GM19452 (cell line): ENCODE data around the gene CTRL.
A peak's percentile ranks its signal among the peaks of the same experiment; 100 is the strongest.

Experiments used
- ATAC-seq: cut with Tn5 transposase; IDR thresholded peaks from one replicate; pipeline ENCODE4 v1.9.1; 2021; ENCODE audit not compliant: unreplicated experiment

Gene CTRL

GRCh38 chr16:67963292-67963661 lies 31.6 kb upstream of the CTRL start:
- no peak for ATAC-seq

GRCh38 chr16:67962135-67962534 lies 30.5 kb upstream of the CTRL start:
- ATAC-seq = no peak

DNA sequence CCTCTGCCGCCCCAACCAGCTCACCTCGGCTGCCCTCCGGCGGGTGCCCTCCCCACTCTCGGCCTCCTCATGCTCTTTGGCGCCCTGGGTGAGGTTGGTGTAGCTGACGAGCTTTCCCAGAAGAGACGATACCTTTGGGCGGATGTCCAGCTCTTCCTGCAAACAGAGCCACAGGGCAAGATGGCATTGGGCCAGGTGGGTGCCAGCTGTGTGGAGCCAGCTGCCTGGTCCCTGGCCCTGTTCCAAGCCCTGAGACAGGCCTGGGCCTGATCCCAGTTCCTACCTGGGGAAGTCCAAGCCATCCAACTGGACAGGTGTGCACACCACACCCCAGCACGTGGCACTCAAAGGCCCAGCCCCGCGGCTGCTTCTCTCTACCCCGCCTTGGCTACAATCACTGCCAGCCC lies 29.9 kb upstream of the CTRL start:
- no peak for ATAC-seq

DNA sequence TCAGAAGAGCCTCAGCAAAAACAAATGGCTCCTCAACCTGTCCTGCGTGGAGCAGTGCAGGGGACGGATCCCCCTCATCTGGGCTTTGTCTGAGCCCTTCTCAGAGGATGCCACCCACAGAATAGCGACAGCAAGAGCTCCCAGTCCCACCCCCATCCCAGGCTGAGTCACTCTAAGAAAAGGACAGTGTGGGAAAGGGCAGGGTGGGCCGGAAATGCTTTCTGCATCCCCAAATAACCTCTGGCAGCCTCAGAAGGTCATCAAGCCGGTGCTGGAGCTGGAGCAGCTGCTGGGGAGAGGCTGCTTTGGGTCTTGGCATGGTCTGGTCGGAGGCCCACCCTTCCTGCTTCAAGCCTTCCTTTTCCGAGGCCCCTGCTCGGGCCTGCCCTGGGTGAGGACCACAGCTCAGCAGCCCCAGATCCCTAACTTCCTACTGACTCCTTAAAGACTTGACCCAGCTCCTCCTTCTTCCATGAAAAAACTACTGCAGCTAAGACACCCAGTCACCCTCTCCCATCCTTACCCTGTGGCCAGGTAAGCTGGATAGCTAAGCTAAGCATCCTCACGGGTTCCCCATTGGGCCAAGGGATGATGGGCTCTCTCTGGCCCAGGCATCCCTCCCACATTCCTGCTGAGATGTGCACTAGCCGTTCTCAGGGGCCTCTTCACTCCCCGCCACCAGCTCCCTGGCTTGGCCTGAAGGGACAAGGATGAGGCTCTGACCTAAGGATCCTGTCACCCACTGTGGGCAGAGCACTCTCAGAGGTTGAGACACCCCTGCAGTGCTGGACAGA lies 28.1 kb upstream of the CTRL start:
- no peak for ATAC-seq

DNA sequence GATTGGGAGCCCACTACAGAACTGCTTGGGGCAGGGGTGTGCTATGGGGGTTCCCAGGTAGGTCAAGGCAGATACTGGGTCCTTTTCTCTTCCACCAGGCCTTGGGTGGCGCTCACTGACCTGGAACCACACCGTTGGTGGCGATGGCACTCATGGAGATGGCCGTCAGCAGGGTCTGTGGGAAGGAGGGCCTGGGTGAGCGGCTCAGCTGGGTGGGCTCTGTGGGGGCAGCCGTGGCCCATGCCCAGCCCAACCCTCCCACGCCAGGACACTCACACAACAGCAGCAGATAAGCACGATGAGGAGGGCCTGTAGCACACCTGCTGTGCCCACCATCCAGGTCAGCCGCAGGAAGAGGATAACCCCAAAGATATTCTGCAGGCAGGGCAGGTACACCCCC lies 26.0 kb upstream of the CTRL start:
- no peak for ATAC-seq

- no peak for ATAC-seq
Observed at GRCh38 chr16:67954421-67955196, 22.9 kb upstream of the CTRL start.

- no peak for ATAC-seq
Observed at GRCh38 chr16:67953641-67954375, 22.1 kb upstream of the CTRL start.

DNA sequence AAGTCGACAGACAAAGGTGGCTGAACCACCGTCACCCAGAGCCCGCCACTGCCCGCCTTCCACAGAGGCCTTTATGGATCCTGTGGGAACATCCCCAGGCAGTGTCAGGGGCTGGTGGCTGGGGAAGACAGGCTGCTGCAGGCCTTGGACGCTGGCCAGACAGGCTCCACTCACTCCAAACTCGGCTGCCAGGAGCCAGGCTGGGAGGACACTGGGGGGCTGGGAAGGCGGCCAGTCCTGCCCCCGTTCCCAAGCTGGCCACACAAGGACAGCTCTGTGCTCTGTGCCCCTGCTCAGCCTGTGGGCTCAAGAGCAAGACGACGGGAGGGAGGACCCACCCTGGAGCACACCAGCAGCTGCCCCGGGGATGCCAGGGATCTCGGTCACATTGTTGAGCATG lies 19.8 kb upstream of the CTRL start:
- no peak for ATAC-seq

DNA sequence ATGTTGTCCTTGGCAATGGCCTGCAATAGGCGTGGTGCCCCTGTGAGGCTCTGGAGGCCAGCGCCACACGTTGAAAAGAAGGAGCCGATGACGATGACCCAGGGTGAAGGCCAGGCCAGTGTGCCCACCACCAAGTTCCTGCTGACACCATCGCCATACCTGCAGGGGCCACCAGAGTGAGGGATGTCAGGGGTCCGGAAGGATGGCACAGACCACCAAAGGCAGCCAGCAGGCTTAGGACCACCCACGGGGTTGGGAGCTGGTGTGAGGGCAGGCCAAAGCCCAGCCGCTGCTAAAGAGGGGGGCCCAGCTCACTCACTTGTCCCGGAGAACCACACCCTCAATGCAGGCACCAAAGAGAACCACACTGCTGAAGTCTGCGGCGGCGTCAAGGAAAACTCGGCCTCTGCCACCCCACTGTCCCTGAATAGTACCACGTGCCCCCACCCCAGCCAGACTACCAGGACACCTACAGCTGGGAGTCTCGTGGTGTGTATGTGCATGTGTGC lies 18.7 kb upstream of the CTRL start:
- ATAC-seq = no peak

DNA sequence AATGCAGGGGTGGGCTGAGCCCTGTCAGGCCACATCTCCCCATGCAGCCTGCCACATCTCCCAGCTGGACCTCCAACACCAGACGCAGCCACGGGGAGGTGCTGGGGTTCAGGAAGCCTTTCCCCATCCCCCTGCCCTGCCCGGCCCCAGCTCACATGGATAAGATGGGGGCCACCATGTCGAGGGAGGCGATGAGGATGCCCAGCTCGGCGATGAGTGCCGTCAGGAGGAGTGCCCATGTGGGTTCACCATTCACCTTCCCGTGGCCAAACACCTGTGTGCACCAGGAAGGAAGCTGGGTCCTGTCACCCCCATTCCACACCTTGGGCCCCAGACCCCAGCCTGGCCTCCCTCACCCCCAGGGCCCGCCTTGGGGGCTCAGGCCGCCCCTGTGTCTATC lies 18.0 kb upstream of the CTRL start:
- no peak for ATAC-seq

GRCh38 chr16:67948015-67948414 lies 16.4 kb upstream of the CTRL start:
- no peak for ATAC-seq

DNA sequence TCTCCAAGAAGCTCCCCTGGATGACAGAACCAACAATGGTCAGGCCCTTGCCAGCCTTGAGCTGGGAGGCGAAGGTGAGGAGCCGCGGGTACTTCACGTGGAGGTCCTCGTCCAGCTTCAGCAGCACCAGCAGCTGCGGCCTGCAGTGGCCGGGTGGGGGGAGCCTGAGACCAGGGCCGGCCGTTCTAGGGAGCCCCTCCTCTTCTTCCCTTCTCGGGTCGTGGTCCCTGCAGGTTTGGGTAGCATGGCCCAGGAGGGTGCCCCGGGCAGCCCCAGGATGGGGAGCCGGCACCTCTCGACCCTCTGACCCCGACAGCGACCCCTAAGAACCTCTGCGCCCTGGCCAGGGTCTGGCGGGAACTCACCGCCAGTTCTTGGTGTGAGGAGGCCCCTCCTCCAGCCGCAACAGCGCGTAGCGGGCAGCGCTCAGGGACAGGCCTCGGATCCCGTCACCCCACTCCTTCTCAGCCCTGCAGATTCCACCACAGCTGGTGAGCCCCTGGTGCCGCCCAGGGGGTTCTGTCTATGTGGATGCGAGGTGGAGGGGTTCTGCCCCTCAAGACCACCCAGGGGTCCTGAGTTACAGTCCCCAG lies 15.4 kb upstream of the CTRL start:
- no peak for ATAC-seq

DNA sequence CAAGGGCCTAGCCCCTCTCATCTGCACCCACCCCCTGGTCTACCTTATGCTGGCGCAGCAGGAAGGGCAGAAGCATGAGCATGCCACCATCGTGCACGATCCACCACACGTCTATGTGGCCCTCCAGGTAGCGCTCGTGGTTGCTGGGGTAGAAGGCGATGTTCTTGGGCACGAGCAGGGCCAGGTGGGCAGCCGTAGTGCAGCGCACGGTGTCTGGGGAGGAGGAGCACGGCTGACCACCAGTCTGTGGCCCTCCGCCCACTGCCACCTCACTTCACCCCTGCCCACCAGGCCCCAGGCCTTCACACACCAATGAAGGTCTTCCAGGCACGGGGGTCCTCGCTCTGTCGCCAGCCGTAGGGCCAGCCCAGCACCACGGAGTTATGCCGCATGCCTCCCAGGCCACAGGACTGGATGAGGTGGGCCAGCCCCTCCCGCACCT lies 14.5 kb upstream of the CTRL start:
- no peak for ATAC-seq

DNA sequence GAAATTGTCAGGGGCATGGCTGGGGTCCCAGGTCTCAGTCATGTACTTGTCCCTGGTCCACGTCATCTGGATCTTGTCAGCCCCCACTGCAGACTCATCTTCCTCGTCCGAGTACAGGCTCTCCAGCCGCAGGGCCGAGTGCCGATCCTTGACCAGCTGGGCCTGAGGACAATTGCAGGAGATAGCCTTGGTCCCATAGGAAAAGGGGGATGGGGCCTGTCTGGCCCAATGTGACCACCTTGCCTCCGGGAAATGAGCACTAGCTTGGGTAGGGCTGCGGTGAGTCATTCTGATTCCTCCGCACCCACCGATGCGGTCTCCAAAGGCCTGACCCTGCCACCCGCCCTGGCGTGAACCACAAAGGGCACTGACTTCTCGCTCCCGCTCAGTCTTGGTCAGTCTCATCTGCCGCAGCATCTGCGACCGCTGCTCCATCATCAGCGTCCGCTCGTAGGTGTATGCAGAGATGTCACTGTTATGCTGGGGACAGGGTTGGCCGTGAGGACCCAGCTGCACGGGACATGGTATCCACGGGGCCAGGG lies 13.8 kb upstream of the CTRL start:
- no peak for ATAC-seq

DNA sequence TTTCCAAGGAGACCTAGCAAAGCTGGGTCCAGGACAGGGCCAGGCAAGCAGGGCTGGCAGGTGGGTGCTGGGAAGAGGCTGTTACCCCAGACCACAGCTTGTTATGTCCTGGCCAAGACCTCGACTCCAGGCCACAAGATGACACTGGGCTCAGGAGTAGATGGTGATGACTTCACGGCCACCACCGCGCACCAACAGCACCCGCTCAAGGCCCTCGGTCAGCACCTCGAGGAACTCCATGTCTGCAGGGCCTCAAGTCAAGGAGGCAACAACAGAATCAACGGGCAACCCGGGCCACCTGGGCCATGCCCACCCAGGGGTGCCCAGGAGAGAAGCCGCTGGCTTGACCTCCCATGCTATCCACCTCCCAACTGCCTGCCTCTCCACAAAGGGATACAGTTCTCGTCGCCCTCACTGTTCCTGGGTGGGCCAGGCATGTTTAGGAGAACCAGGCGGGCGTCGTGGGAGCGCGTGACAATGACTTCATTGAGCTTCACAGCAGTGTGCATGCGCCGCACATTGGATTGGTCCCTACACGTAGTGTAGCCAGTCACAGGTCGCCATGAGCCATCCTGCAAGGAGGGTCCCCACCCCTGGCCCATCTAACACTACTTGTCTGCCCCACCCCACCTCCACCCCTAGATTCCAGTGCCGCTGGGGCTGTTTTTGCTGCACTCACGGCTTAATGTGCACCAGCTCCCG lies 13.2 kb upstream of the CTRL start:
- ATAC-seq = no peak

- no peak for ATAC-seq
Observed at GRCh38 chr16:67943619-67944504, 12.2 kb upstream of the CTRL start, which contains the start of gene LCAT. TSS of gene LCAT (minus strand) at chr16:67944120. CDS start at chr16:67944101, 19 bp downstream.

DNA sequence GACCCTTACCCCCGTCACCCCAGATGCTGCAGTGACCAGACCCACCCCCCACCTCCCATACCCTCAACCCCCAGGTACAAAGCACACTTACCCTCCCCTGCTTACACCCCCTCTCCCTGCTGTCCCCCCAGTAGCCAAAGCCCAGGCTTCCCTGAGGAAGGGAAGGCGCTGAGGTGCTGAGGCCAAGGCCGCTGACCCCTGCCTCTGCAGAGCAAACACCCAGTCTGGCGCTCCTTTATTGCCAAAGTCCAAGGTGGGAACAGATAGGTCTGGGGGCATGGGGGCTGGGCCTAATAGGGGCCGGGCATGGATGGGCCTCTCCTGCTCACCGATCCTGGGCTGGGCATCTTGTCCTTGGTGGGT lies 11.6 kb upstream of the CTRL start:
- ATAC-seq = no peak

- ATAC-seq = no peak
Observed at GRCh38 chr16:67942510-67943255, 11.0 kb upstream of the CTRL start.

GRCh38 chr16:67942200-67942509 lies 10.5 kb upstream of the CTRL start:
- peak; percentile 72 for ATAC-seq
